Hepatocyte (in vitro differentiated cells): ENCODE data around the gene LRRK1. TPM values are rescaled to one million over a fixed set of nuclear protein-coding genes. Genes with fewer than 3 reads are reported as not detected.

Source experiments
- DNase-seq: peaks from one replicate; pipeline ENCODE4 v3.0.0-alpha.2; 2016; ENCODE audit warnings: low spot score
- H2AFZ ChIP-seq: fragments of 200-600 bp; sonication (generic); 2 replicates; pipeline ENCODE4 v1.6.0; 2016; ENCODE audit warnings: antibody characterized with exemption, mild to moderate bottlenecking
- H3K27ac ChIP-seq: fragments of 200-600 bp; sonication (generic); 2 replicates; pipeline ENCODE4 v1.5.1; 2016; ENCODE audit warnings: mild to moderate bottlenecking
- H3K27me3 ChIP-seq: fragments of 200-600 bp; sonication (generic); 2 replicates; pipeline ENCODE4 v1.6.1; 2016
- H3K36me3 ChIP-seq: fragments of 200-600 bp; sonication (generic); replicated peaks from 2 replicates; pipeline ENCODE4 v1.5.1; 2016; ENCODE audit warnings: low read depth; ENCODE audit not compliant: insufficient read depth
- H3K4me1 ChIP-seq: fragments of 200-600 bp; sonication (generic); 2 replicates; pipeline ENCODE4 v1.5.1; 2016; ENCODE audit warnings: mild to moderate bottlenecking, moderate library complexity; ENCODE audit not compliant: insufficient read depth
- H3K4me2 ChIP-seq: fragments of 200-600 bp; sonication (generic); 2 replicates; pipeline ENCODE4 v1.6.0; 2016
- H3K4me3 ChIP-seq: fragments of 200-600 bp; sonication (generic); 2 replicates; pipeline ENCODE4 v1.5.1; 2016; ENCODE audit warnings: mild to moderate bottlenecking
- H3K79me2 ChIP-seq: fragments of 200-600 bp; sonication (generic); 2 replicates; pipeline ENCODE4 v1.6.0; 2017; ENCODE audit warnings: mild to moderate bottlenecking
- H3K9me2 ChIP-seq: fragments of 200-600 bp; sonication (generic); replicated peaks from 2 replicates; pipeline ENCODE4 v1.6.0; 2017; ENCODE audit warnings: mild to moderate bottlenecking; ENCODE audit not compliant: insufficient read depth
- H3K9me3 ChIP-seq: fragments of 200-600 bp; sonication (generic); 2 replicates; pipeline ENCODE4 v1.5.1; 2016; ENCODE audit warnings: low read depth, mild to moderate bottlenecking
- H4K20me1 ChIP-seq: fragments of 200-600 bp; sonication (generic); 2 replicates; pipeline ENCODE4 v1.6.0; 2016; ENCODE audit warnings: mild to moderate bottlenecking; ENCODE audit not compliant: insufficient read depth, poor library complexity, severe bottlenecking
- CTCF ChIP-seq: fragments of 200-600 bp; sonication (generic); IDR thresholded peaks from 2 replicates; pipeline ENCODE4 v1.5.1; 2016; ENCODE audit warnings: antibody characterized with exemption, mild to moderate bottlenecking; ENCODE audit not compliant: poor library complexity
- EZH2 ChIP-seq: fragments of 200-600 bp; sonication (generic); IDR thresholded peaks from 2 replicates; pipeline ENCODE4 v1.6.1; 2016; ENCODE audit warnings: antibody characterized with exemption, mild to moderate bottlenecking, borderline replicate concordance
- EZH2phosphoT487 ChIP-seq: fragments of 200-600 bp; sonication (generic); IDR thresholded peaks from one replicate; pipeline ENCODE4 v1.6.1; 2018; ENCODE audit warnings: antibody characterized with exemption, mild to moderate bottlenecking, low read depth, moderate library complexity; ENCODE audit not compliant: unreplicated experiment, severe bottlenecking
- WGBS: methylation state at CpG from one replicate; pipeline ENCODE4 v1.1.6; 2016; ENCODE audit warnings: low lambda C conversion rate; ENCODE audit errors: missing lambda C conversion rate; 5-methylcytosine and 5-hydroxymethylcytosine counted together
- polyA plus RNA-seq: library from polyadenylated mRNA; unstranded; fragments of >200 nt; fragmentation: Nextera tagmentation; extraction: Ambion mirVana; gene quantifications from 2 replicates; pipeline ENCODE4 v1.2.1, GENCODE V29; 2016
- total RNA-seq: library from RNA; depleted of rRNA; stranded (reverse); fragments of >200 nt; gene quantifications from 2 replicates; pipeline ENCODE4 v1.2.3, GENCODE V29; 2014

Gene LRRK1
- total and polyA plus RNA-seq, 2 experiments from 2014 or later: 2.1 TPM

- H3K27ac ChIP-seq: no peak overlapping the region
- H3K36me3 ChIP-seq: no peaks in the 10 kb centered on the region
- H3K9me3 ChIP-seq: no peaks in the 10 kb centered on the region
- H2AFZ ChIP-seq: peak overlapping the region; percentile 45
- no peaks in the 10 kb centered on the region for H3K9me2 ChIP-seq
- H3K27me3 ChIP-seq: no peaks in the 10 kb centered on the region
- 36% methylated on average over 42 of the region's 42 CpGs for WGBS
- H3K4me1 ChIP-seq: no peaks in the 10 kb centered on the region
- TF ChIP-seq CTCF (peak; percentile 90), EZH2 (no peak), EZH2phosphoT487 (no peak)
- peak overlapping the region; percentile 70 for H3K4me2 ChIP-seq
- no peak overlapping the region for H3K4me3 ChIP-seq
- H4K20me1 ChIP-seq: no peaks in the 10 kb centered on the region
- no peaks in the 10 kb centered on the region for H3K79me2 ChIP-seq
- DNase-seq: peak; percentile 74
Observed at GRCh38 chr15:101088788-101089578, 169.8 kb downstream of the LRRK1 start.

GRCh38 chr15:101089579-101090427 is 170.6 kb downstream of the LRRK1 start:
- H3K4me1 ChIP-seq: no peaks in the 10 kb centered on the region
- no peak for DNase-seq
- H2AFZ ChIP-seq: no peak overlapping the region
- WGBS: 87% methylated on average over 9 of the region's 9 CpGs
- no peaks in the 10 kb centered on the region for H4K20me1 ChIP-seq
- no peaks in the 10 kb centered on the region for H3K27me3 ChIP-seq
- H3K9me2 ChIP-seq: no peaks in the 10 kb centered on the region
- H3K36me3 ChIP-seq: no peaks in the 10 kb centered on the region
- TF ChIP-seq EZH2phosphoT487 (no peak), CTCF (no peak), EZH2 (no peak)
- H3K4me2 ChIP-seq: no peak overlapping the region
- no peaks in the 10 kb centered on the region for H3K9me3 ChIP-seq
- H3K27ac ChIP-seq: no peak overlapping the region
- no peak overlapping the region for H3K4me3 ChIP-seq
- no peaks in the 10 kb centered on the region for H3K79me2 ChIP-seq

DNA sequence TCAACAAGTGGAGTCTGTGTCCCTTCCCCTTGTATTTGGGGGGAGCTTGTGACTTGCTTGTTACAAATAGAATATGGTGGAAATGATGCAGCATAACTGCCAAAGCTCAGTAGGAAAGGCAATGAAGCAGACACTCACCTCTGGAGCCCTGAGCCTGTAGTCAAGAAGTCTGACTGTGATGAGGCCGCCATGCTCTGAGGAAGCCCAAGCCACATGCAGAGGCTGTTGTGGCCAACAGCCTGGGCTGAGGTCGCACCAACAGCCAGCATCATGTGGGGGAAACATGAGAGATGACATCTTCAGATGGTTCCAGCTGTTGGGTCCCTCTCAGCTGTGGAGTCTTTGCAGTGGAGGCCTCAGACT is 171.3 kb downstream of the LRRK1 start:
- no peak for TF ChIP-seq EZH2phosphoT487
- TF ChIP-seq EZH2: no peak
- no peak for TF ChIP-seq CTCF
- Histone ChIP-seq H2AFZ (no peak overlapping the region), H3K4me3 (no peak overlapping the region), H3K9me3 (no peaks in the 10 kb centered on the region), H4K20me1 (no peaks in the 10 kb centered on the region), H3K79me2 (no peaks in the 10 kb centered on the region), H3K9me2 (no peaks in the 10 kb centered on the region), H3K36me3 (no peaks in the 10 kb centered on the region), H3K27me3 (no peaks in the 10 kb centered on the region), H3K4me2 (no peak overlapping the region), H3K4me1 (no peaks in the 10 kb centered on the region), H3K27ac (no peak overlapping the region)
- no peak for DNase-seq
- WGBS: 85% methylated on average over 2 of the region's 2 CpGs
